IPS DF 19.7 (cell line): ENCODE data around the gene FAM174C.

Source experiments
- DNase-seq: peaks from one replicate; pipeline ENCODE4 v3.0.0-alpha.2; 2013; ENCODE audit warnings: low read depth, low spot score

The FAM174C gene

GRCh38 chr19:1275260-1275975 lies at the start of gene FAM174C:
Gene FAM174C, plus strand, starts transcription at chr19:1275530. Its CDS starts 20 bp downstream, at chr19:1275550.
- no peak for DNase-seq

- DNase-seq, result no peak
Measured at GRCh38 chr19:1226227-1226518, 49.2 kb upstream of the FAM174C start.

GRCh38 chr19:1226522-1227303 lies 48.6 kb upstream of the FAM174C start:
- no peak for DNase-seq

GRCh38 chr19:1227304-1228054 lies 47.9 kb upstream of the FAM174C start:
- no peak for DNase-seq

- DNase-seq, result no peak
Measured at GRCh38 chr19:1228161-1228957, 47.0 kb upstream of the FAM174C start.

- DNase-seq, result no peak
Measured at GRCh38 chr19:1229056-1229923, 46.0 kb upstream of the FAM174C start.

- DNase-seq, result no peak
Measured at GRCh38 chr19:1229924-1230782, 45.2 kb upstream of the FAM174C start.

- no peak for DNase-seq
Measured at GRCh38 chr19:1230783-1231489, 44.4 kb upstream of the FAM174C start.

- DNase-seq, result no peak
Measured at GRCh38 chr19:1231729-1232637, 43.3 kb upstream of the FAM174C start.

- no peak for DNase-seq
Measured at GRCh38 chr19:1232652-1233072, 42.7 kb upstream of the FAM174C start.

GRCh38 chr19:1233115-1233667 lies 42.1 kb upstream of the FAM174C start:
- DNase-seq, result no peak

GRCh38 chr19:1234051-1234954 lies 41.0 kb upstream of the FAM174C start:
- no peak for DNase-seq

GRCh38 chr19:1234955-1235380 lies 40.4 kb upstream of the FAM174C start:
- no peak for DNase-seq

GRCh38 chr19:1235625-1236538 lies 39.4 kb upstream of the FAM174C start:
- DNase-seq, result no peak

GRCh38 chr19:1236576-1236975 lies 38.8 kb upstream of the FAM174C start:
- DNase-seq, result no peak
